IMR-90 (cell line): ENCODE data around the gene ANO2. TPM values are rescaled to one million over a fixed set of nuclear protein-coding genes. Genes with fewer than 3 reads are reported as not detected.

ENCODE experiments used
- ATAC-seq: fragments of 200-7000 bp; cut with Tn5 transposase; 2 replicates; pipeline ENCODE4 v1.9.1; 2020; ENCODE audit warnings: low read depth, mild to moderate bottlenecking, moderate library complexity
- BruUV-seq: library from RNA; stranded (reverse); fragments of 400-500 nt; replicated peaks from 2 replicates; lab custom pipeline; 2021; lab: Mats Ljungman, UMichigan
- CTCF ChIA-PET: fragments of 300-600 bp; formaldehyde crosslinking; extraction: SDS; loops from one replicate; lab custom pipeline; 2021; ENCODE audit warnings: antibody characterized with exemption; lab: Yijun Ruan, JAX
- POLR2A ChIA-PET: fragments of 300-600 bp; sonication (Branson Sonifier 250); formaldehyde crosslinking; loops from one replicate; lab custom pipeline; 2022; ENCODE audit warnings: antibody characterized with exemption; ENCODE audit not compliant: unreplicated experiment; lab: Charles Lee
- DNase-seq: peaks from one replicate; pipeline ENCODE4 v3.0.0; 2013
- H2AFZ ChIP-seq: replicated peaks from 2 replicates; pipeline ENCODE3; 2013; ENCODE audit warnings: low read length, mild to moderate bottlenecking; ENCODE audit not compliant: poor library complexity
- H2AK5ac ChIP-seq: 2 replicates; pipeline ENCODE4 v1.6.1; 2013; ENCODE audit warnings: low read depth, low read length, inconsistent platforms
- H2AK9ac ChIP-seq: replicated peaks from 2 replicates; pipeline ENCODE3; 2013; ENCODE audit warnings: mild to moderate bottlenecking, low read depth, low read length, moderate library complexity; ENCODE audit not compliant: poor library complexity
- H2BK120ac ChIP-seq: 2 replicates; pipeline ENCODE4 v1.6.1; 2013; ENCODE audit warnings: low read depth, low read length, inconsistent platforms
- H2BK15ac ChIP-seq: 3 replicates; pipeline ENCODE4 v1.6.1; 2013; ENCODE audit warnings: low read depth, low read length, inconsistent platforms
- H2BK20ac ChIP-seq: 2 replicates; pipeline ENCODE4 v1.6.1; 2013; ENCODE audit warnings: low read depth, mild to moderate bottlenecking, inconsistent platforms, low read length, moderate library complexity
- H2BK5ac ChIP-seq: 2 replicates; pipeline ENCODE4 v1.6.1; 2013; ENCODE audit warnings: mild to moderate bottlenecking, low read depth, low read length, inconsistent platforms; ENCODE audit not compliant: poor library complexity, severe bottlenecking
- H3K14ac ChIP-seq: replicated peaks from 2 replicates; pipeline ENCODE4 v1.6.1; 2013; ENCODE audit warnings: low read depth, low read length, inconsistent platforms
- H3K18ac ChIP-seq: 2 replicates; pipeline ENCODE4 v1.6.1; 2013; ENCODE audit warnings: low read depth, low read length, control low read depth
- H3K23ac ChIP-seq: 2 replicates; pipeline ENCODE4 v1.6.1; 2013; ENCODE audit warnings: low read depth, low read length, inconsistent platforms
- H3K27ac ChIP-seq: 2 replicates; pipeline ENCODE4 v1.5.1; 2013; ENCODE audit warnings: mild to moderate bottlenecking, control low read depth, low read length; ENCODE audit not compliant: insufficient read depth
- H3K27me3 ChIP-seq: 2 replicates; pipeline ENCODE4 v1.6.1; 2013; ENCODE audit warnings: low read length; ENCODE audit not compliant: control insufficient read depth, insufficient read depth
- H3K36me3 ChIP-seq: 2 replicates; pipeline ENCODE4 v1.6.1; 2013; ENCODE audit warnings: low read length, mixed read lengths; ENCODE audit not compliant: control insufficient read depth, insufficient read depth
- H3K4ac ChIP-seq: 2 replicates; pipeline ENCODE4 v1.6.1; 2013; ENCODE audit warnings: low read depth, low read length, inconsistent platforms
- H3K4me1 ChIP-seq: 2 replicates; pipeline ENCODE4 v1.6.1; 2013; ENCODE audit warnings: low read length, mixed read lengths; ENCODE audit not compliant: control insufficient read depth, insufficient read depth
- H3K4me2 ChIP-seq: 2 replicates; pipeline ENCODE4 v1.6.1; 2013; ENCODE audit warnings: low read depth, mild to moderate bottlenecking, control low read depth, low read length, moderate library complexity
- H3K4me3 ChIP-seq: 2 replicates; pipeline ENCODE4 v1.5.1; 2013; ENCODE audit warnings: low read depth, mild to moderate bottlenecking, control low read depth, low read length, moderate library complexity; ENCODE audit not compliant: insufficient read depth
- H3K56ac ChIP-seq: 2 replicates; pipeline ENCODE4 v1.6.1; 2013; ENCODE audit warnings: low read length, inconsistent platforms; ENCODE audit not compliant: insufficient read depth; ENCODE audit errors: extremely low read depth
- H3K79me1 ChIP-seq, 2 experiments: 2 replicates each; pipeline ENCODE4 v1.6.1; 2013; ENCODE audit warnings: low read length in 2 of 2, inconsistent platforms in 1 of 2, low read depth in 1 of 2
- H3K9ac ChIP-seq: 2 replicates; pipeline ENCODE4 v1.6.1; 2013; ENCODE audit warnings: low read depth, low read length, control low read depth
- H3K9me1 ChIP-seq: 2 replicates; pipeline ENCODE4 v1.6.1; 2013; ENCODE audit warnings: low read length, inconsistent platforms; ENCODE audit not compliant: insufficient read depth
- H3K9me3 ChIP-seq: 2 replicates; pipeline ENCODE4 v1.6.1; 2013; ENCODE audit warnings: low read length; ENCODE audit not compliant: control insufficient read depth, insufficient read depth
- H4K20me1 ChIP-seq: 2 replicates; pipeline ENCODE4 v1.6.1; 2013; ENCODE audit warnings: low read length, inconsistent platforms; ENCODE audit not compliant: insufficient read depth
- H4K5ac ChIP-seq: 2 replicates; pipeline ENCODE4 v1.6.1; 2013; ENCODE audit warnings: mild to moderate bottlenecking, low read depth, low read length, control low read depth
- H4K8ac ChIP-seq, 2 experiments: 2 replicates each; pipeline ENCODE4 v1.6.1; 2013; ENCODE audit warnings: low read depth in 2 of 2, low read length in 2 of 2, control low read depth in 1 of 2, inconsistent platforms in 1 of 2
- H4K91ac ChIP-seq: 2 replicates; pipeline ENCODE4 v1.6.1; 2013; ENCODE audit warnings: low read depth, low read length, inconsistent platforms; ENCODE audit not compliant: insufficient read depth
- POLR2A ChIP-seq: IDR thresholded peaks from 2 replicates; pipeline ENCODE4 v1.6.1; 2012; ENCODE audit warnings: mild to moderate bottlenecking, low read depth, low read length
- RAD21 ChIP-seq: IDR thresholded peaks from 2 replicates; pipeline ENCODE4 v1.6.1; 2012; ENCODE audit warnings: low read length, improper control_type of control experiment
- WGBS, 2 experiments: methylation state at CpG; one replicate each; pipeline versions ENCODE4 v1.1.5 to v1.1.7; 2013; ENCODE audit warnings: missing lambda C conversion rate in 2 of 2; ENCODE audit not compliant: insufficient read length in 1 of 2; ENCODE audit errors: extremely low coverage in 2 of 2; 5-methylcytosine and 5-hydroxymethylcytosine counted together
- dilution Hi-C: fragments of 300-500 bp; cut with HindIII; formaldehyde crosslinking; loops from one replicate; pipeline ENCODE4 v1.14.3; 2018; ENCODE audit warnings: low sequenced_read_pairs; ENCODE audit not compliant: unreplicated experiment
- in situ Hi-C: fragments of 300-500 bp; cut with MboI; formaldehyde crosslinking; loops from 3 replicates; pipeline ENCODE4 v1.14.3; 2019; ENCODE audit warnings: low sequenced_read_pairs, inconsistent platforms, mixed read lengths
- intact Hi-C: fragments of 100-400 bp; cut with micrococcal nuclease; formaldehyde crosslinking; loops from 2 replicates; pipeline ENCODE4 v1.10.0; 2022
- polyA plus RNA-seq, 3 experiments: library from polyadenylated mRNA; depleted of rRNA; stranded (reverse); fragments of >200 nt; gene quantifications; 2 replicates each; pipeline ENCODE4 v1.2.3, GENCODE V29; 2012; ENCODE audit warnings: low replicate concordance in 1 of 3
- total RNA-seq: library from RNA; depleted of rRNA; stranded (reverse); fragments of >200 nt; gene quantifications from 2 replicates; pipeline ENCODE4 v1.2.3, GENCODE V29; 2012
- TF ChIP-seq, protein P1 (sequence below): conservative IDR thresholded peaks from 2 replicates; pipeline ENCODE4 v1.5.1; 2012; ENCODE audit warnings: mild to moderate bottlenecking, low read depth, low read length, improper control_type of control experiment

ANO2 gene
- total and polyA plus RNA-seq, 2 of the 4 experiments (the other 2 are of a cell fraction), result 0.22 TPM; not detected in 1

DNA sequence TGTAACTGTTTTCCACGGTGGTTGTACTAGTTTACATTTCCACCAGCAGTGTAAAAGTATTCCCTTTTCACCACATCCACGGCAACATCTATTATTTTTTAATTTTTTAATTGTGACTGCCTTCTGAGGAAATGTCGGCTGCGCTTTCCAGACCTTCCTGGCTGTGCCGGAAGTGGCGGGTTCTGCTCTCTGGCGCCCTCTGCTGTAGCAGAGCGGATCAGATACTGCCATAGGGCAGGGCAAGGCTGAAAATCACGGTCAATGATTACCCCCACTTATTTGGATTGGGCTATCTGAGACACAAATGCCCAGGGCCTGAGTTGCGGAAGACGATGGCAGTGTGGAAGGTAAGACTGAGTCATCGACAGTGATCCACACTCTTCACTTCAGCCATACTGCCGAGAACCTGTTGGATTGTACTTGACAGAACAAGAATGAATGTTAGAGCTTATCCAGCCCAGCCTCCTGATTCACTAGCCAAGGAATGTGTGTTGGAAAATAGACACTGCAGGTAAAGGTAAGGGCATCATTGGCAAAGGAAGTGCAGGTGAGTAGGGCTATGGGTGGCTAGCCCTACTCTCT is 388.9 kb downstream of the ANO2 start:
- no peak for DNase-seq
- in situ Hi-C loops, result no loop called here
- Histone ChIP-seq H3K9me1 (no peaks in the 10 kb centered on the region), H4K20me1 (no peaks in the 10 kb centered on the region), H2BK20ac (no peak overlapping the region), H2BK120ac (no peak overlapping the region), H3K27me3 (peaks cover 5% of the 10 kb centered on the region), H2AK5ac (0 out of 2 replicates have a peak overlapping the region, but pooled peaks have one; percentile 60), H2AFZ (no peak overlapping the region), H3K9ac (no peak overlapping the region), H4K91ac (no peak overlapping the region), H3K56ac (no peak overlapping the region), H3K9me3 (no peaks in the 10 kb centered on the region; the same call in 1 of the 2 replicates), H3K23ac (no peak overlapping the region), H3K4me3 (no peak overlapping the region), H4K5ac (no peak overlapping the region), H3K4me1 (no peaks in the 10 kb centered on the region; the same call in 1 of the 2 replicates), H2BK15ac (no peak overlapping the region), H3K18ac (no peak overlapping the region), H4K8ac (no peak overlapping the region), H2BK5ac (no peak overlapping the region), H3K36me3 (no peaks in the 10 kb centered on the region), H2AK9ac (no peak overlapping the region), H3K79me1 (no peaks in the 10 kb centered on the region), H3K14ac (no peak overlapping the region), H3K4me2 (no peak overlapping the region), H3K4ac (no peak overlapping the region; the same call in 1 of the 2 replicates), H3K27ac (no peak overlapping the region)
- POLR2A ChIA-PET, result no interaction called here
- CTCF ChIA-PET, result no interaction called here
- BruUV-seq, result no TSS peak
- dilution Hi-C loops, result no loop called here
- ATAC-seq, result no peak
- intact Hi-C loops, result no loop called here
- TF ChIP-seq, protein P1, sequence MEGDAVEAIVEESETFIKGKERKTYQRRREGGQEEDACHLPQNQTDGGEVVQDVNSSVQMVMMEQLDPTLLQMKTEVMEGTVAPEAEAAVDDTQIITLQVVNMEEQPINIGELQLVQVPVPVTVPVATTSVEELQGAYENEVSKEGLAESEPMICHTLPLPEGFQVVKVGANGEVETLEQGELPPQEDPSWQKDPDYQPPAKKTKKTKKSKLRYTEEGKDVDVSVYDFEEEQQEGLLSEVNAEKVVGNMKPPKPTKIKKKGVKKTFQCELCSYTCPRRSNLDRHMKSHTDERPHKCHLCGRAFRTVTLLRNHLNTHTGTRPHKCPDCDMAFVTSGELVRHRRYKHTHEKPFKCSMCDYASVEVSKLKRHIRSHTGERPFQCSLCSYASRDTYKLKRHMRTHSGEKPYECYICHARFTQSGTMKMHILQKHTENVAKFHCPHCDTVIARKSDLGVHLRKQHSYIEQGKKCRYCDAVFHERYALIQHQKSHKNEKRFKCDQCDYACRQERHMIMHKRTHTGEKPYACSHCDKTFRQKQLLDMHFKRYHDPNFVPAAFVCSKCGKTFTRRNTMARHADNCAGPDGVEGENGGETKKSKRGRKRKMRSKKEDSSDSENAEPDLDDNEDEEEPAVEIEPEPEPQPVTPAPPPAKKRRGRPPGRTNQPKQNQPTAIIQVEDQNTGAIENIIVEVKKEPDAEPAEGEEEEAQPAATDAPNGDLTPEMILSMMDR, result peak; percentile 16; the same call in 1 of the 2 replicates
- TF ChIP-seq RAD21 (0 out of 2 replicates have a peak, but pooled peaks have one; percentile 8), POLR2A (no peak)
- WGBS, 2 experiments, result no CpG with 5 or more reads among the region's 13 CpGs
